Hepatocyte (in vitro differentiated cells): ENCODE results near the gene ALX4.

Experiments used
- EZH2 ChIP-seq: fragments of 200-600 bp; sonication (generic); IDR thresholded peaks from 2 replicates; pipeline ENCODE4 v1.6.1; 2016; ENCODE audit warnings: antibody characterized with exemption, mild to moderate bottlenecking, borderline replicate concordance
- TF ChIP-seq, protein P1 (sequence below): fragments of 200-600 bp; sonication (generic); IDR thresholded peaks from 2 replicates; pipeline ENCODE4 v1.5.1; 2016; ENCODE audit warnings: antibody characterized with exemption, mild to moderate bottlenecking; ENCODE audit not compliant: poor library complexity

DNA sequence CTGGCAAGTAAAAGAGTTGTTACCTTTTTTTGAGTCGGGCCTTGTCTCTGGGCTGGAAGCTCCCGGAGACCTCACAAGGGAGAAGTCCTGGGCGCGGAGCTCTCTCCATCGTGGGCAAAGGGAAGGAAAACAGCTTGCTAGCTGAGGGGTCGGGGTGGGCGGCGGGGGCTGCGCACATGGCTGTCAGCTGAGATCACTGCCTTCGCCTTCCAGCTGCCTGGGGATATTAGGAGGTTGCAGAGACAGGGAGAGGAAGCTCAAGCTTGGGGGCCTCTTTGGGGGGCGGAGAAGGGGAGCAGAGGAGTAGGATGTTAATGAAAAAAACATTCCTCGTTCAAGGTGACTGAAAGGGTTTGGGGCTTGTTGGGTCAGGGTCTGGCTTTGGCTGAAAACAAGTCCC is 49.2 kb upstream of the ALX4 start:
- TF ChIP-seq, protein P1, sequence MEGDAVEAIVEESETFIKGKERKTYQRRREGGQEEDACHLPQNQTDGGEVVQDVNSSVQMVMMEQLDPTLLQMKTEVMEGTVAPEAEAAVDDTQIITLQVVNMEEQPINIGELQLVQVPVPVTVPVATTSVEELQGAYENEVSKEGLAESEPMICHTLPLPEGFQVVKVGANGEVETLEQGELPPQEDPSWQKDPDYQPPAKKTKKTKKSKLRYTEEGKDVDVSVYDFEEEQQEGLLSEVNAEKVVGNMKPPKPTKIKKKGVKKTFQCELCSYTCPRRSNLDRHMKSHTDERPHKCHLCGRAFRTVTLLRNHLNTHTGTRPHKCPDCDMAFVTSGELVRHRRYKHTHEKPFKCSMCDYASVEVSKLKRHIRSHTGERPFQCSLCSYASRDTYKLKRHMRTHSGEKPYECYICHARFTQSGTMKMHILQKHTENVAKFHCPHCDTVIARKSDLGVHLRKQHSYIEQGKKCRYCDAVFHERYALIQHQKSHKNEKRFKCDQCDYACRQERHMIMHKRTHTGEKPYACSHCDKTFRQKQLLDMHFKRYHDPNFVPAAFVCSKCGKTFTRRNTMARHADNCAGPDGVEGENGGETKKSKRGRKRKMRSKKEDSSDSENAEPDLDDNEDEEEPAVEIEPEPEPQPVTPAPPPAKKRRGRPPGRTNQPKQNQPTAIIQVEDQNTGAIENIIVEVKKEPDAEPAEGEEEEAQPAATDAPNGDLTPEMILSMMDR: no peak
- TF ChIP-seq EZH2: no peak
